ENCODE results near the gene GH2.
"Not testable (repeated sequence)": the region's sequence is repeated elsewhere in the genome, so short reads cannot be mapped to it uniquely, and the experiment has no call there.

GH2 gene

GRCh38 chr17:63881935-63882601 is at the start of gene GH2:
Gene GH2 (minus strand): TSS chr17:63881944. CDS start chr17:63881801, 143 bp downstream.
- DNase-seq, result peak; percentile 47 to 52

- peak; percentile 51 to 52 for DNase-seq
Measured at GRCh38 chr17:63930951-63931575, 49.3 kb upstream of the GH2 start.

GRCh38 chr17:63929860-63930766 is 48.4 kb upstream of the GH2 start:
- no peak for DNase-seq

- DNase-seq, result no peak
Measured at GRCh38 chr17:63928966-63929695, 47.4 kb upstream of the GH2 start.

GRCh38 chr17:63928172-63928666 is 46.5 kb upstream of the GH2 start:
- DNase-seq, result no peak

- no peak for DNase-seq
Measured at GRCh38 chr17:63927464-63928171, 45.9 kb upstream of the GH2 start.

- no peak for DNase-seq
Measured at GRCh38 chr17:63926164-63926563, 44.4 kb upstream of the GH2 start.

GRCh38 chr17:63925615-63926014 is 43.9 kb upstream of the GH2 start:
- DNase-seq, result no peak

GRCh38 chr17:63922402-63922801 is 40.7 kb upstream of the GH2 start:
- not testable (repeated sequence) for DNase-seq

- DNase-seq, result not testable (repeated sequence)
Measured at GRCh38 chr17:63920779-63921178, 39.0 kb upstream of the GH2 start.

- not testable (repeated sequence) for DNase-seq
Measured at GRCh38 chr17:63920050-63920449, 38.3 kb upstream of the GH2 start.

GRCh38 chr17:63919311-63919723 is 37.6 kb upstream of the GH2 start:
- peak; percentile 55 to 62 for DNase-seq

- not testable (repeated sequence) for DNase-seq
Measured at GRCh38 chr17:63918789-63919305, 37.1 kb upstream of the GH2 start, which contains the start of gene GH1. Gene GH1 (minus strand): TSS chr17:63918839. CDS start chr17:63918776, 63 bp downstream.

- DNase-seq, result no peak
Measured at GRCh38 chr17:63918305-63918704, 36.6 kb upstream of the GH2 start.

- no peak for DNase-seq
Measured at GRCh38 chr17:63917646-63918045, 35.9 kb upstream of the GH2 start.

- DNase-seq, result not testable (repeated sequence)
Measured at GRCh38 chr17:63917206-63917605, 35.5 kb upstream of the GH2 start.

GRCh38 chr17:63916566-63917185 is 34.9 kb upstream of the GH2 start:
- no peak for DNase-seq

- not testable (repeated sequence) for DNase-seq
Measured at GRCh38 chr17:63915753-63916152, 34.0 kb upstream of the GH2 start.

GRCh38 chr17:63914471-63914870 is 32.7 kb upstream of the GH2 start:
- no peak for DNase-seq

- peak; percentile 53 to 54 for DNase-seq
Measured at GRCh38 chr17:63911657-63912100, 29.9 kb upstream of the GH2 start.
